ENCODE data around the gene ACOXL.

Gene ACOXL

GRCh38 chr2:110865188-110865587 is 132.8 kb downstream of the ACOXL start:
- H3K4me1 ChIP-seq (ENCODE audit: control insufficient read depth, low read depth, low read length) = peaks cover 4% of the 10 kb centered on the region
- no peaks in the 10 kb centered on the region for H3K9me3 ChIP-seq (ENCODE audit: control insufficient read depth, low read depth, low read length)
- H3K27me3 ChIP-seq (ENCODE audit: control insufficient read depth, insufficient read depth, low read length) = no peaks in the 10 kb centered on the region
- no peak overlapping the region for H3K9ac ChIP-seq (ENCODE audit: low read length)
- H3K36me3 ChIP-seq (ENCODE audit: control insufficient read depth, low read depth, low read length) = no peaks in the 10 kb centered on the region
- H3K27ac ChIP-seq (ENCODE audit: low read length) = no peak overlapping the region
- no peak overlapping the region for H3K4me3 ChIP-seq (ENCODE audit: low read length)

GRCh38 chr2:110866045-110866444 is 133.7 kb downstream of the ACOXL start:
- Histone ChIP-seq H3K27ac (ENCODE audit: low read length) (no peak overlapping the region), H3K4me3 (ENCODE audit: low read length) (no peak overlapping the region), H3K27me3 (ENCODE audit: control insufficient read depth, insufficient read depth, low read length) (no peaks in the 10 kb centered on the region), H3K4me1 (ENCODE audit: control insufficient read depth, low read depth, low read length) (peaks cover 4% of the 10 kb centered on the region), H3K9ac (ENCODE audit: low read length) (no peak overlapping the region), H3K9me3 (ENCODE audit: control insufficient read depth, low read depth, low read length) (no peaks in the 10 kb centered on the region), H3K36me3 (ENCODE audit: control insufficient read depth, low read depth, low read length) (no peaks in the 10 kb centered on the region)

DNA sequence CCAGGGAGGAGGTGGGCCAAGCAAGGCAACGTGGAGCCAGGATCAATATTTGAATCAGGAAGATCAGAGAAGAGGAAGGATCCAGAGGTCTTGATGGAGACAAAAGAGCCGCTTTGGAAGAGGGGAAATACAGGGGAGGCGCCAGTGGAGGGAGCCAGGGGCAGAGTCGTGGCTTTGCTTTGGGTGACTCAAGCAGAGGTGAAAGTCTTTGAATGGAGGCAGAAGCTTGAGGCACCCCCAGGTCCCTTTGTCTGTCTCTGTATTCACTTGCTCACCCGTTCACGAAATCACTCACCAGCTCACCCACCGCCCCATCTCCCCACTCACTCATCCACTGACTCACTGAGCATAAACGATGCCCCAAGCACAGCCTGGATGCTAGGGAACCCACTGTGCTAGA is 134.1 kb downstream of the ACOXL start:
- Histone ChIP-seq H3K27ac (ENCODE audit: low read length) (no peak overlapping the region), H3K4me1 (ENCODE audit: control insufficient read depth, low read depth, low read length) (peaks cover 4% of the 10 kb centered on the region), H3K9ac (ENCODE audit: low read length) (no peak overlapping the region), H3K4me3 (ENCODE audit: low read length) (no peak overlapping the region), H3K9me3 (ENCODE audit: control insufficient read depth, low read depth, low read length) (no peaks in the 10 kb centered on the region), H3K36me3 (ENCODE audit: control insufficient read depth, low read depth, low read length) (no peaks in the 10 kb centered on the region), H3K27me3 (ENCODE audit: control insufficient read depth, insufficient read depth, low read length) (no peaks in the 10 kb centered on the region)

DNA sequence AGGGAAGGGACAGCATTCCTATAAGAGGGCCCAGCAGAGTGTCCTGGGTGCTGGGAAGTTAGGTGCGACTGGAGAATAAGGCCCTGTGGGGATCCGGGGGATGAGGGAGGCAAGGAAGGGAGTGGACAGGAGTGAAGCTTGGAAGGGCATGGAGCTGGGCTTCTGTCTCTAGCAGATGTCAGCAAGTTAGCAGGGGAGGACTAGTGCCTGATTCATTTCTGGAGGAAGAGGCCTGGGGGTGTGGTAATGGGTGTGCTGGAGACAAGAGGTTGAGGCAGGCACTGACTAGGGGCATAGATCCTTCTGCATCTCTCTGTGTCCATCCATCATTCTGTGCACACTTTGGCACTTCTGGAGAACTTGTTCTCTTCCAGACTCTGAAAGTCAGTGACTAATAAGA is 134.7 kb downstream of the ACOXL start:
- no peak overlapping the region for H3K27ac ChIP-seq (ENCODE audit: low read length)
- no peak overlapping the region for H3K9ac ChIP-seq (ENCODE audit: low read length)
- H3K4me3 ChIP-seq (ENCODE audit: low read length) = no peak overlapping the region
- H3K27me3 ChIP-seq (ENCODE audit: control insufficient read depth, insufficient read depth, low read length) = no peaks in the 10 kb centered on the region
- no peaks in the 10 kb centered on the region for H3K36me3 ChIP-seq (ENCODE audit: control insufficient read depth, low read depth, low read length)
- H3K4me1 ChIP-seq (ENCODE audit: control insufficient read depth, low read depth, low read length) = peaks cover 4% of the 10 kb centered on the region
- H3K9me3 ChIP-seq (ENCODE audit: control insufficient read depth, low read depth, low read length) = no peaks in the 10 kb centered on the region

GRCh38 chr2:110868971-110869370 is 136.6 kb downstream of the ACOXL start:
- no peaks in the 10 kb centered on the region for H3K9me3 ChIP-seq (ENCODE audit: control insufficient read depth, low read depth, low read length)
- no peak overlapping the region for H3K4me3 ChIP-seq (ENCODE audit: low read length)
- peaks cover 16% of the 10 kb centered on the region for H3K4me1 ChIP-seq (ENCODE audit: control insufficient read depth, low read depth, low read length)
- no peak overlapping the region for H3K9ac ChIP-seq (ENCODE audit: low read length)
- no peaks in the 10 kb centered on the region for H3K36me3 ChIP-seq (ENCODE audit: control insufficient read depth, low read depth, low read length)
- H3K27me3 ChIP-seq (ENCODE audit: control insufficient read depth, insufficient read depth, low read length) = no peaks in the 10 kb centered on the region
- no peak overlapping the region for H3K27ac ChIP-seq (ENCODE audit: low read length)

DNA sequence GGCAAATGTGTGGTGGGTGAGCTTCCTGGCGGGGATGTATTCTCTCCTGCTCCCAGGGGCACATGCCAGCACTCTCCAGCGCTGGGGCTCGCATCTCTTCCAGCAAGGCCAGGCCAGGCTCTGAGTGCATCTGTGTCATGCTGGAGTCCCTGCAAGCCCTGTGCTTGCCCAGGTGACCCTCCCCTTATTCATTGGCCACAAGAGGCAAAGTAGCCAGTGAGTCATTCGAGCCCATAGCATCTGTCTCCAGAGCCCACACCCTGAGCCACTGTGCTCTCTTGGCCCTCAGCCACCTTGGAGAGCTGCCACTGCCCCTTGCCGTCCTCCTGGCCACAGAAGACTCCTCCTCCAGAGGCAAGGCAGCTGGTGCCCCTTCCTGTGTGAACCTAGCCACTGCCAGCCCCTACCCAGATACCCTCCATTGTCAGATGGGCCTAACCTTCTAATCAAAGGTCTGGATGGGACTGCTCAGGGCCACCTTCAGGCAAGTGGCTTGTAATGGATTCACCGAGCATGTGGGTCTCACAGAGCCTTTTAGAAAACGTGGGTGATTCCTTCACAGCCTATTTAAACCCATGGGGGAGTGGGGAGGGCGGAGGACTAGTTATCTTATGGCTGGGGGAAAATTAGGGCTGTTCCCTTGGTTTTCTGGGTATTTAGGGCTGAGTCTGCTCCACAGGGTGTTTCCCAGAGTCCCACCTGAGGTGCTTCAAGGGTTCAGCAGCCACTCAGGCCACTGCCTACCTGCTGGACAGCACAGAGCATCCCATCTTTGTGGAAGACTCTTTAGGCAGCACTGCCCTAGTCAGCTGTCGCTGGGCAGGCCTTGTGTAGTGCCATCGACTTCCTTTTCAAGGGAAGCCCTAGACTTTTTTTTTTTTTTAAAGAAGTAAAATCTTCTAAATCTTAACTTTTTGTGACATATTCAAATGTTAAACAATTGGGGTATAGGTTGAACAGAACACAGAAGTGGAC is 137.4 kb downstream of the ACOXL start:
- peaks cover 16% of the 10 kb centered on the region for H3K4me1 ChIP-seq (ENCODE audit: control insufficient read depth, low read depth, low read length)
- no peak overlapping the region for H3K4me3 ChIP-seq (ENCODE audit: low read length)
- H3K27me3 ChIP-seq (ENCODE audit: control insufficient read depth, insufficient read depth, low read length) = no peaks in the 10 kb centered on the region
- H3K9me3 ChIP-seq (ENCODE audit: control insufficient read depth, low read depth, low read length) = no peaks in the 10 kb centered on the region
- H3K9ac ChIP-seq (ENCODE audit: low read length) = no peak overlapping the region
- no peak overlapping the region for H3K27ac ChIP-seq (ENCODE audit: low read length)
- H3K36me3 ChIP-seq (ENCODE audit: control insufficient read depth, low read depth, low read length) = no peaks in the 10 kb centered on the region

GRCh38 chr2:110870545-110870944 is 138.2 kb downstream of the ACOXL start:
- Histone ChIP-seq H3K4me1 (ENCODE audit: control insufficient read depth, low read depth, low read length) (peaks cover 16% of the 10 kb centered on the region), H3K36me3 (ENCODE audit: control insufficient read depth, low read depth, low read length) (no peaks in the 10 kb centered on the region), H3K4me3 (ENCODE audit: low read length) (no peak overlapping the region), H3K27me3 (ENCODE audit: control insufficient read depth, insufficient read depth, low read length) (no peaks in the 10 kb centered on the region), H3K9ac (ENCODE audit: low read length) (no peak overlapping the region), H3K9me3 (ENCODE audit: control insufficient read depth, low read depth, low read length) (no peaks in the 10 kb centered on the region), H3K27ac (ENCODE audit: low read length) (no peak overlapping the region)

DNA sequence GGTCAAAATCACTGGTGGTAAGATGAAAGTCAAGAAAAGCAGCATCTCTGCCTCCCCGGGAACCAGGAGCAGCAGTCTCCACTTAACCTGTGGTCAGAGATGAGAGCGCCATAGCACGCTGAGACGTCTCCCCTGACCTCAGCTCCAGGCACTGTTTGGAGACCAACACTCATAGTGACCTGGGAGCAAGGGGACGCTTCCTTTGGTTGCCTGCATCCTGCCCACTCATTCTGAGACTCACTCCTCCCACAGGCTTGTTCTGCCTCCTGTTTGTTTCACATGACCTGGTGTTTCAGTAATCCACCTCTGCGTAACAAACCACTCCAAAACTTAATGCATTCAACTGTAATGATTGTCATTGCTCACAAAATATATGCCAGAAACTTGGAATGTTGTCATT is 139.3 kb downstream of the ACOXL start:
- Histone ChIP-seq H3K36me3 (ENCODE audit: control insufficient read depth, low read depth, low read length) (no peaks in the 10 kb centered on the region), H3K9ac (ENCODE audit: low read length) (no peak overlapping the region), H3K9me3 (ENCODE audit: control insufficient read depth, low read depth, low read length) (no peaks in the 10 kb centered on the region), H3K4me3 (ENCODE audit: low read length) (no peak overlapping the region), H3K4me1 (ENCODE audit: control insufficient read depth, low read depth, low read length) (peaks cover 12% of the 10 kb centered on the region), H3K27ac (ENCODE audit: low read length) (no peak overlapping the region), H3K27me3 (ENCODE audit: control insufficient read depth, insufficient read depth, low read length) (no peaks in the 10 kb centered on the region)

DNA sequence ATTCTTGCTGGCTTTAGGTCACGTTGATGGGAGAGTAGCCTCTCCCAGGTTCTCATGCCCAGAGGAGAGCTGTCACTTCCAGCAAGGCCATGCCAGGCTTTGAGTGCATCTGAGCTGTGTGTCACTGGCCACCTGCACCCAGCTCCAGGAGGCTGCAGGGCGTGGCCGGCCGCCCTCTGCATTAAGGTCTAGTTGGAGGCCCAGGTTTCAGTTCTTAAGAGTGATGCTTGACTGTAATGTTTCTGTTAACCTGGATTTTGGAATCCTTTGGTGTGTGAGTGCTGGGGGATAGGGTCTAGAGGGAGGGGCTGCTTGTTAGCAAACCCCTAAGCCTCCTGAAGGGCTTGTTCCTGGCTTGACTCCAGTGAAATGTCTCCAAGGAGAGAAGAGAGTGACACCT is 140.1 kb downstream of the ACOXL start:
- H3K9me3 ChIP-seq (ENCODE audit: control insufficient read depth, low read depth, low read length) = no peaks in the 10 kb centered on the region
- H3K27me3 ChIP-seq (ENCODE audit: control insufficient read depth, insufficient read depth, low read length) = no peaks in the 10 kb centered on the region
- no peak overlapping the region for H3K4me3 ChIP-seq (ENCODE audit: low read length)
- no peak overlapping the region for H3K27ac ChIP-seq (ENCODE audit: low read length)
- no peaks in the 10 kb centered on the region for H3K36me3 ChIP-seq (ENCODE audit: control insufficient read depth, low read depth, low read length)
- peaks cover 12% of the 10 kb centered on the region for H3K4me1 ChIP-seq (ENCODE audit: control insufficient read depth, low read depth, low read length)
- H3K9ac ChIP-seq (ENCODE audit: low read length) = no peak overlapping the region

GRCh38 chr2:110873056-110873502 is 140.7 kb downstream of the ACOXL start:
- no peaks in the 10 kb centered on the region for H3K27me3 ChIP-seq (ENCODE audit: control insufficient read depth, insufficient read depth, low read length)

DNA sequence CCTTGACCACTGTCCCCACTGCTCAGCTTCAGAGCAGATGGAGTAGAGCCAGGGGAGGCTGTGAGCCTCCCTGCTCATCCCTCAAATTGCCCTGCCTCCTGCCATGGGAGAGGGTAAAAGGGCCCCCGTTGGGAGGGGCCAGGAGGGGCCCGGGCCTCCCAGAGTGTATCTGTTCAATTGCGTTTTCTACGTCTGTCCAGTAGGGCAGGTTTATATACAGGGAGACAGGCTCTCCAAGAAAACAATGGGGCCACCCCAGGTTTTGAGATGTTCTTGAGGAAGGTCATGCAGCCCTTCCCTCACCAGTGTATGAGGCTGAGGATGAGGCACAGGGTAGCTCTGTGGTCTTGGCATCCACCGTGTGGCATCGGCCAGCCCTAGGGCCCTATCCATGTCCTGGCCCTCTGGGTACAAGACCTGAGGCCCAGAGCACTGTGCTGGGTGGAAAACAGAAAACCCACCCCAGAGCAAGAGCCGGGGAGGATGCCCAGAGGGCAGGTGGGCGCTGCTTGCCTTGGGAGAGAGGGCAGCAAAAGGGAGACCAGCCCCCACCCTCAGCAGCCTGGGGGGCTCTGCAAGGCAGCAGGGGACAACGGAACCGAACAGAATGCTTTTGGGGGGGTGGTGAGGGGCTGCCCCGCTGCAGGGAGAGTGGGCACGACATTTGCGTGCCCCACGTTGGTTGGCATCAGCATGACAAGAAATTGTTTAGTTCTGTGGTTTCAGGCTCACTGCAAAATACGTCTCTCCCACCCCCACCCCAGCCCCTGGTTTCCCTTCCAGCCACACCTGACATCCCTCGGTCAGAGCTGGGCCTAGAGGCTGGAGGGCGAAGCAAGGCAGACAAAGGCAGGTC is 141.5 kb downstream of the ACOXL start:
- no peaks in the 10 kb centered on the region for H3K27me3 ChIP-seq (ENCODE audit: control insufficient read depth, insufficient read depth, low read length)
- H3K4me1 ChIP-seq (ENCODE audit: control insufficient read depth, low read depth, low read length) = peaks cover 12% of the 10 kb centered on the region
- no peak overlapping the region for H3K27ac ChIP-seq (ENCODE audit: low read length)
- no peaks in the 10 kb centered on the region for H3K9me3 ChIP-seq (ENCODE audit: control insufficient read depth, low read depth, low read length)
- H3K4me3 ChIP-seq (ENCODE audit: low read length) = no peak overlapping the region
- no peaks in the 10 kb centered on the region for H3K36me3 ChIP-seq (ENCODE audit: control insufficient read depth, low read depth, low read length)
- no peak overlapping the region for H3K9ac ChIP-seq (ENCODE audit: low read length)

More at GRCh38 chr2:110873056-110873502, 140.7 kb downstream of the ACOXL start:
- H3K4me3 ChIP-seq (ENCODE audit: low read length) = no peak overlapping the region
- no peak overlapping the region for H3K9ac ChIP-seq (ENCODE audit: low read length)
- no peaks in the 10 kb centered on the region for H3K9me3 ChIP-seq (ENCODE audit: control insufficient read depth, low read depth, low read length)
- H3K36me3 ChIP-seq (ENCODE audit: control insufficient read depth, low read depth, low read length) = no peaks in the 10 kb centered on the region
- H3K4me1 ChIP-seq (ENCODE audit: control insufficient read depth, low read depth, low read length) = peaks cover 12% of the 10 kb centered on the region
- H3K27ac ChIP-seq (ENCODE audit: low read length) = no peak overlapping the region
